A172 (cell line): ENCODE data around the gene PSMA6. TPM values are rescaled to one million over a fixed set of nuclear protein-coding genes. Genes with fewer than 3 reads are reported as not detected.
A peak's percentile ranks its signal among the peaks of the same experiment; 100 is the strongest.
"Not testable (repeated sequence)": the region's sequence is repeated elsewhere in the genome, so short reads cannot be mapped to it uniquely, and the experiment has no call there.

Experiments used
- DNase-seq: peaks from one replicate; pipeline ENCODE4 v3.0.0-alpha.2; 2015; ENCODE audit warnings: low spot score
- total RNA-seq: library from RNA; depleted of rRNA; stranded (reverse); fragments of >200 nt; shearing (Covaris generic); gene quantifications from 2 replicates; pipeline ENCODE4 v1.2.3, GENCODE V29; 2014; rRNA removed

Gene PSMA6
- 309 and 344 TPM in 2 replicates for total RNA-seq

DNA sequence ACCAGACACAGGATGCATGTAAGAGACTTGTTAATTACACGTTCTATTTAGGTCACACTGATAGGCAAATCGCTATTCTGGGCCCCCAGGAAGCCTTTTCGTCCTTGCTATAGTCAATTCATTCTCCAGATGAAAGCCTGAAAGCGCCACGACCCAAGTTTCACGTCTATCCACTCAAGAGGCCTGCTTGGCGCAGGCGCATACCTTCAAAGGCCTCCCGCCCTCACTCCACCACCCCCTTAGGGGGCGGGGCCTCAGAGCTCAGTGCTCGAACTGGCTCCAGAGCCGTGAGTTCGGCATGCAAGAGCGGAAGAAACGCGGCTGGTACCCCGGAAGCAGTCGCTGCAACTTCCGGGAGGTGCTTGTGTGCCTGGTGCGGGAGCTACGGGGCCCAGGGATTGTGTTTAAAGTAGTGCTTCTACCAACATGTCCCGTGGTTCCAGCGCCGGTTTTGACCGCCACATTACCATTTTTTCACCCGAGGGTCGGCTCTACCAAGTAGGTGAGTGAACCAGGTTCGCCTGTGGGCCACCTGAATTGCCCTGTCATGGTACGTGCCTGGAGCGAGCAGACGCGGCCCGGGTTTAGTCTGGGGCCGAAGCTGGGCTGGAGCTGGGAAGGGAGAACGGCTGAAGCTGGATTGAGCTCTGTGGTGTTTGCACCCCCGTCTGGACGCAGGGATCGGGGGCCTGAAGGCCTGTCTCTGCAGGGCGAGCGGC, at the start of gene PSMA6:
Gene PSMA6, plus strand, starts transcription at position 332 of the 719 bp plus-strand sequence. Its CDS starts 95 bp downstream, at position 427.
- DNase-seq = peak; percentile 92

DNA sequence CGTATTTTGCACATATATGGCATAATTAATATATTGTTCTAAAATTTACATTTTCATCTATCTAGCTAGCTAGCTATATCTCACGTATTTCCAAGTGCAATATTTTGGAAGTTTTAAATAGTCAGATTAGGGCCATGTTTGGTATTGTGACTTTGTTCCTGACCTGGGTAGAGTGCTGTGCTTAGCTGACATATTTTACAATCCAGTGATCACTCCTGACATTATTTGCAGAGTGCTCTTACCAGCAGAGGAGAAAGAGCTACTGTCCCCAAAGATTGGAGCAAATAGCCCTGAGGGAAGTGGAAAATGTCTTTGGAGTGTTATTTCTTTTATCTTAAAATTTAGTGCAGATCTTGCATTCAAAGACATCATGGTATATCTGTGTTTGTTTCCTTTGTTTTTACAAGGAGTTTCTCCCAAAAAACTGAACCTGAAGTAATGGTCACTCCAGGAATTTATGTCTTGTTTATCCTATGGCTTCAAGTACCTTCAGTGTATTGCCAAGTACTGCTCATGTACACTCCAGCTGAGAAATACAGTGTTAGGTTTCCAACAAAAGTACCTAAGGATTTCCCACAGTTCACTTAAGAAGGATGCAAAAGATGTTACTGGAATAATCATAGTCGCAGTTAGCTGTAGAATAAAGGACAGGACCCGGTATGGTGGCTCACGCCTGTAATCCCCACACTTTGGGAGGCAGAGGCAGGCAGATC, 49.4 kb upstream of the PSMA6 start:
- DNase-seq = no peak

DNA sequence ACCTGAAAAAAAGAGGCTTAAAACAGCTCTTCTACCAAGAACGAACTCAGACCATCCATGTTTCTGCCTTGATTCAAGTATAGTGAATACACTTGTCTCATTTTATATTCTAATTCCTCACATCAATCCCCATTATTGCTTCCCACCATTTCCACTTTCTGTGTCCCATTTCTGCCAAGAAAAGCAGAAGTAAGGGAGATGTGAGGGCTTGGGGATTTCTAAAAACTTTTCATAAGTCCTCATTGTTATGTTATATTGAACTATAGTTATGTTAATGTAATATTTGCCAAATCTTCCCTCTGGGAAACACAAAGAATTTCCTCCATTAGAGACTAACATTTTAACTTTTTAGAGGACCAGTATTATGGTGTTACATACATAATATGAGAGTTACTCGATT, 48.2 kb upstream of the PSMA6 start:
- DNase-seq = no peak

DNA sequence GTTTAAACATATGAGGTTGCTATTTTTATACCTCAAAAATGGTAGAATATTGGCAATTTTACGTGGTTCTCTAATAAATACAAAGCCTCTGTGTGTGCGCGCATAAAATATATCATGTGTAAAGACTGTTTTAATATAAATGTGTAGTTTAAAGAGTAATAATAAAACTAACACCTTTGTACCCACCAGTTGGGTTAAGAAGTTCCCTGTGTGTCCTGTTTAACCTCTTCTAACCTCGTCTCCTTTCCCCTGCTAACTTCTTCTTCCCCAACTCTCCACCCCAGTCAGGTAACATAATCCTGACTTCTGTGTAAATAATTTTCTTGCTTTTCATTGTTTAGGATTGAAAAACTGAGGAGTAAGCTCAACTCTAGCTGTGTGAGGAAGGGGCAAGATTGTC, 47.6 kb upstream of the PSMA6 start:
- DNase-seq = no peak

DNA sequence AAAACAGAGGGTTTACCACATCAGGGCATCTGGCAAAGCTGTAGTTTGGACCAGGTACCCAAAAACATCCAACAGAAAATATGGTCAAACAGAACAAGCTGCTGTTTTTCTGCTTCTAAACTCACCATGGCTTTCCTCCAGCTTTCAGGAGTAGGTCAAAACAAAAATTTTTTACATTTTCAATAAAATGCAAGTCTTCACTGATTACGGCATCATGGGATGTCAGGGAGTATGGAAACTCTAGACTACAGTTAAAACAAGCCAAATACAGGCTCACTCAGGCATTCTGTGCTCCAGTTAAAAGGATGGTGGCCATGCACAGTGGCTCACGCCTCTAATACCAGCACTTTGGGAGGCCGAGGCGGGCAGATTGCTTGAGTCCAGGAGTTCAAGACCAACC, 47.1 kb upstream of the PSMA6 start:
- no peak for DNase-seq

DNA sequence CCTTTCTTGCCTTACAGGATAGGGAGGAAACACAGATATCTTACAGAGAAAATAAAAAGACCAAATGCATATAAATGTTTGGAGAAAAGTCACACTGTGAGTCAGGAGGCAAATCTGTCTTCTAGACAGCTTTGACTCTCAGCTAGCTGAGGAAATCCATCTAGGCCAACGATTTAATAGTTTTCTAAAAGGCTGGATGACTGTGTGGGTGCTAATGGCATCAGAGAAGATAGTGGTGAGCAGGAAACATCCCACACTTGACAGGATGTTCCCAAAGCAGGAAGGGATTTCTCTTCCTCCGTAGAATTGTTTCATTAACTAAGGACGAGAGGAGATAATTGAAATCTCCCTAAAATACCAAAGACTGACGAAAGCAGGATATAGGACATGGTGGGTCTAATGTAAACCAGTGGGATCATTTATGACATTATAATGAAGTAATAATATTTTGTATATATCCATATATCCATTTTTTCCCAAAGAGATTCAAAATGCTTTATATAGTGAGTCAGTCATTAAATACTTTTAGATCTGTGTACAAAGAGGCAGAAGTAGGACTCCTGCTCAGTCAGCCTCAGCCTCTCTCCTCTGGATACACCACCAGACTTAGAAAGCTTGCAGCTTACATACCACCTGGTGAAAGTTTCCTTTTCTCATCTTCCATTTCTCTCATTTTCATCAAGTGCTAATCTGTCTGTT, 44.3 kb upstream of the PSMA6 start:
- DNase-seq = no peak

DNA sequence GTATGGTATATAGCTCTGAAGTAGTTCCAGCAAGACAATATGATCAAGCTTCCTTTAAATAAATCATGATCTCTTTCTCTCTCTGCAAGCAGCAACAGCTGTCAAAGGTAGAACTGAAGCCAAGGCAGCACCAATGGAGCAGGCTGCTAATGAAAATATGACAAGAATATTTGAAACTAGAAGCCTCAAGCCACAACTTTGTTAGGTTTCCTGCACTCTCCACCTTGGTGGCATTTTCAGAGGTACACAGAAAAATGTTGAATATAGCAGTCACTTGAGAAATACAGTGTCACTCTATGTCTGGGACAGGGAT, 43.8 kb upstream of the PSMA6 start:
- DNase-seq = no peak

DNA sequence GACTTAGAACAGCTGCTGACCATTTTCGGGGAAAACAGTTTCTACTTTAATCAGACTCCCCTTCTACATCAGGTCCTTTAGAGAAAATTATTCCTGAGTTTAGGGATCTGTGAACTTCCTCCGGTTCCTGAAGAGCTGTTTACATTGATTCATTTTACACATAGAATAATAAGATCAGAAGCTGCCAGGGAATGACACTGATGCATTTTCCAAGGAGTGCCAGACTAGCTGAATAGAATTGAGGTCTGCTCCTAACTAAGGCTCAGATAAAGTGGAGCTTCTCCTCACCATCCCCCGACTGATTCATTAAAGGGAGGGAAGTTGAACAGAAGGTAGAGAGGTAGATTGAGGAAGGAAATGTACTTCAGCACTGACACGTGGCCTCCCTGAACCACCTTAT, 41.9 kb upstream of the PSMA6 start:
- no peak for DNase-seq

DNA sequence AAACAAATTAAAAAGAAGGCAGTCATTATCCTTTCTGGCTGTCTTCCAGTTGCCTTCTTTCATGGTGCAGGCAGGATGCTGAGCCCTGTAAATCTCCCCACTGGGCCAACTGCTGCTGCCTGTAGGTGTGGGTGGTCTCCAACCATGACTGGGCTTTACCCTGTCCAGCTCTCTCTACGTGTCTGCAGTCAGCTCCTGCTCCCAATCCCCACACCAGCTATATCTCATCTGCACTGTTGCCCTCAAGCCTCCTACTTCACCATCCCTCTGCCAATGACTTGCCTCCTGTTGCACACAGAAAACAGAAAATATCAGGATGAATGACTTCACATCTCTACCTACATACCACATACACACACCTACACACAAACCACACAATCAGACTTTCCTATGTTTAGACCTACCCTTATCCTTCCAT, 39.7 kb upstream of the PSMA6 start:
- DNase-seq = no peak

DNA sequence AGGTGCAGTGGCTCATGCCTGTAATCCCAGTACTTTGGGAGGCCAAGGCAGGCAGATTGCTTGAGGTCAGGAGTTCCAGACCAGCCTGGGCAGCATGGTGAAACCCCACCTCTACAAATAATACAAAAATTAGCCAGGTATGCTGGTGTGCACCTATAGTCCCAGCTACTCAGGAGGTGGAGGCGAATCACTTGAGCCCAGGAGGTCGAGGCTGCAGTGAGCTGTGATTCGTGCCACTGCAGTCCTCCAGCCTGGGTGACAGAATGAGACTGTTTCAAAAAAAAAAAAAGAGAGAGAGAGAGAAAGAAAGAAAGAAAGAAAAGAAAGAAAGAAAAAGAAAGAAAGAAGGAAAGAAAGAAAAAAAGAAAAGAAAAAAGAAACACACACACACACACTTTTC, 39.1 kb upstream of the PSMA6 start:
- DNase-seq = not testable (repeated sequence)

DNA sequence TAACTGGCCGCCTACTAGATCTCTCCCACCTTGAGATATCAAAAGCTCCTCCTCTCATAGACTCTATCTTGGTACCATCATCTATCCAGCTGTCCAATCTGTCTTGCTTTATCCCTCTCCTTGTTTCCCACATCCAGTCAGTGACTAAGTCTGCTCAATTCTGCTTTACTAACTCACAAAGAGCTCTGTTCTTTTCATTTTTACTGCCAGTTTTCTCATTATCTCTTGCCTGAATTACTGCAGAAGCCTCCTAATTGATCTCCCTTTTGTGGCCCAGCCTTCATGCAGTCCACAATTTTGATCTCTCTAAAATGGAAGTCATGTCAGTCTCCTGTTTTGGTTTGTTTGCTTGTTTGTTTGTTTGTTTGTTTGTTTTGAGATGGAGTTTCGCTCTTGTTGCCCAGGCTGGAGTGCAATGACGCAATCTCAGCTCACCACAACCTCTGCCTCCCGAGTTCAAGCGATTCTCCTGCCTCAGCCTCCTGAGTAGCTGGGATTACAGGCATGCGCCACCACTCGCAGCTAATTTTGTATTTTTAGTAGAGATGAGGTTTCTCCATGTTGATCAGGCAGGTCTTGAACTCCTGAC, 38.1 kb upstream of the PSMA6 start:
- not testable (repeated sequence) for DNase-seq

DNA sequence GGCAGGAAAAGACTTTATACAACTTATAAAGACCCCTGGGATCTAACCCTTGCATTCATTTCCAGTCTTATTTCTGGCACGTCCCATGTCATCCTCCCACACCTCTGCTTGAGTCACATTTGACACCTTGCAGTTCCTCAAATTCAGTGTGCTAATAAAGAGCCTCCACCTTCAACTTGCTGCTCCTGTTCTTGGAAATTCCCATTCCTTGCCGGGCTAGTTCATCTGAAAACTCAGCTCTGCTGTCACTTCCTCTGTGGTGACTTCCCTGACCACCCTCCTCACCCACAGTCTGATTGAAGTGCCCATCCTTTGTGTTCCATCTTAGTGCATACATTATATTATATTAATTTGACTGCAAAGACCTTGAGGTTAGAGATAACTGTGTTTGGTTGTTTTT, 37.4 kb upstream of the PSMA6 start:
- no peak for DNase-seq

DNA sequence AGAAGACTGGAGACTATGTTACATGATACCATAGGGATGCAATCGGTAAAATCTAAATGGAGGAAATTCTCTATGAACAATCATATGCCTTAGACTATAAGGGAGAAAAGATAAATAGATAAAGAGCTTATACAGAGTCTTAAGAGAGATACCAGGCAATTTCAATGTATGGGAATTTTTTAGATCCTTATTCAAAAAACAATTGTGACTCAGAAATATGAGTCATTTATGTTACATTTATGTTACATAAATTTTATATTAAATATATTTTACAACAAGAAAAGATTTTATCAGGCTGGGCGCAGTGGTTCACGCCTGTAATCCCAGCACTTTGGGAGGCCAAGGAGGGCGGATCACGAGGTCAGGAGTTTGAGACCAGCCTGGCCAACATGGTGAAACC, 36.5 kb upstream of the PSMA6 start:
- no peak for DNase-seq

DNA sequence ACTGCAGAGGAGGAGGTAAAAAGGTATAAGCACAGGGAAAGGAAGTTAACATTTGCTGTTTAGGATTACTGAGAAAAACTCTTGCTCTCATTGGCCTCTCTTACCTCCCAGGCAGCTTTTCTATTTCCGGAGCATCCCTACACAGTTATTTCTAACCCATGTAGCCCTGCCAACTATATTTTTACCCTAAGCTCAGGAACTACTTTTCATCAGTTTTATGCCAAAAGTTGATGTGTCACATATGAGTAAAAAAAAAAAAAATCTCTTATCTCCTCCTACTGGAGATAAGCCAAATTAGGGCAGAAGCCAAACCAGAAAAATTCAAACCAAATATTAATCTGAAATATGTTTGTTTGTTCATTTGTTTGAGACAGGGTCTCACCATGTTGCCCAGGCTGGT, 34.4 kb upstream of the PSMA6 start:
- peak; percentile 7 for DNase-seq

DNA sequence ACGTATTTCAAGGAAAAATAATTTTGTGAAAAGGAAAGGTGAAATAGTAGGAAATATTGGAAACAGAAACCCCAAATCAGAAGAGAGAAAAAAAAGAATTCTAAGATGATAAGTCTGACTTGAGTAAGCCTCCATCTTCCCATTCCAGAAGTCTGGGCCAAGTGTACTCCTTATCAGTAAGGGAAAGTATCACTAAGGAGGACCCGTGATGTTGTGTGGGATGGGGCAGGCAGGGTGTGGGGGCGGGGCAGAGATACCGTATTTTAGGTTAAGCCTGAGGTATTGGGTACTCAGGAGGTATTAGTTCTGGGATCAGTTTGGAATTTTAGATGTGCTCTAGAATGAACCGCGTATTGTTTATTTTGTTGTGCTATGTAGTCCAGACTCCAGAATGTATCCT, 33.8 kb upstream of the PSMA6 start:
- no peak for DNase-seq

DNA sequence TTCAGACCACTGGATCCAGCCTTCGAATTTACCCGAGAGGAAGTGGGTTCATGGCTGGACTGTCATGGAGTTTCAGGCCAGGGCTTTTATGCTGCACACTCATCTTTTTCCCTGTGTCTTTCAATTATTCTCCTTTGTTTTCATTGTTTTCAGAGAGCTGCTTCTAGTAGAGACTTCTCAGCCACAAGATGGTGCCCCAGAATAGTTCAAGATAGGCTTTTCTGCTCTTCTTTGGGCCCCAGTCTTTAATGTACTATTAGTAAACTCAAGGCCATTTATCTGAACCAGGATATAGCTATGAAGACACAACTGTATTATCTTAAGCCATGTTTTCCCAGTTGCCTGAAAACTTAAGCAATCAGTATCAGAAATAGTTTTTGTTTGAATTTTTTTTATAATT, 30.4 kb upstream of the PSMA6 start:
- no peak for DNase-seq

DNA sequence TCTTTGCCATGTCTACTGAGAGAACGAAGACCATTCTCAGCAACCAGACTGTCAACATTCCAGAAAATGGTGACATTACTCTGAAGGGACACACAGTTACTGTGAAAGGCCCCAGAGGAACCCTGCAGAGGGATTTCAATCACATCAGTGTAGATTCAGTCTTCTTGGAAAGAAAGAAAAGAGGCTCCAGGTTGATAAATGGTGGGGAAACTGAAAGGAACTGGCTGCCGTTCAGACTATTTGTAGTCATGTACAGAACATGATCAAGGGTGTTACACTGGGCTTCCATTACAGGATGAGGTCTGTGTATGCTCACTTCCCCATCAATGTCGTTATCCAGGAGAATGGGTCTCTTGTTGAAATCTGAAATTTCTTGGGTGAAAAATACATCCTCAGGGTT, 29.7 kb upstream of the PSMA6 start:
- DNase-seq = no peak

DNA sequence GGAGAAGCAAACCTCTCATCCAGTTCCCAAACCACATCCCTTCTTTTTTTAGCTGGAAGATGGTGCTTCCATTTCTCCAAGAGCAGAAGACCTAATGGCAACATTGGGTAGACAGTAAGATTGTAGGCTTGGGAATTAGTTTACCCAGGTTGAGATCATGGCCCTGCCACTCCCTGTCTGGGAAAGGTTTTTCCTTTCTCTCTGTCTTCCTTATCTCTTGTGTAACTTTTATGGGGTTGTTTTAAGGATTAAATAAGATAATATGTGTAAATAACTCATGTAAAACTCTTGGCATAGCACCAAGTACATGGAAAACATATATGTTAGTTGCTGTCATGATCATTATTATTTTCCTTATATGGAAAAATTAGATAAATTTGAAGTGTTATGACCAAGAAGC, 23.2 kb upstream of the PSMA6 start:
- DNase-seq = no peak

DNA sequence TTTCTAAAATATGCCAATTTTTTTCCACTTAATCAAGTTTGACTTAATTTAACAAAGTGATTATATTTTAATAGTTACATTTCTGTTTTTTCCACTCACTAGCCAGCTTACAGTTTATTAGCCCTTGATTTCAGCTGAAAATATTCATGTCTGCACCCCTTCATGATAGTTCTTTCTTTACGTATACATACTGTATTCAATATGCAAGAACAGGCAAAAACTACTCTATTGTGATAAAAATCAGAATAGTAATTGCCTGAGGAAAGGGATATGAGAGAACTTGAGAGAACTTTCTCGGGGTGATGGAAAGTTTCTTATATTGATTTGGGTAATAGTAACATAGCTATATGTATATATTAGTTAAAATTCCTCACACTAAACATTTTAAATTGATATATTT, 17.4 kb upstream of the PSMA6 start:
- no peak for DNase-seq

DNA sequence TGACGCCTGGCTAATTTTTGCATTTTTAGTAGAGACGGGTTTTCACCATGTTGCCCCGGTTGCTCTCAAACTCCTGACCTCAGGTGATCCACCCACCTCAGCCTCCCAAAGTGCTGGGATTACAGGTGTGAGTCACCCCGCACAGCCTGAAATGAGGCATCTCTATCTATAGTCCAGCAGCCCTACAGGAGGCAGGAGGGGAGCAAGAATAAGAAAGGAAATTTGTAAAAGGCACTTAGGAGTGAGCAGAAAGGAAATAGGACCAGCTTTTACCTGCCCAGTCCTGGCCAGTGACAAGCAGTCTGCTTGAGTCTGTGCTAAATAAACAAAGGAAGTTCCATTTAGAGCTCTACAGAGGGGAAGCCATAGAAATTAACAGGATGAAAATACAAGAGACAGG, 15.0 kb upstream of the PSMA6 start:
- DNase-seq = no peak

DNA sequence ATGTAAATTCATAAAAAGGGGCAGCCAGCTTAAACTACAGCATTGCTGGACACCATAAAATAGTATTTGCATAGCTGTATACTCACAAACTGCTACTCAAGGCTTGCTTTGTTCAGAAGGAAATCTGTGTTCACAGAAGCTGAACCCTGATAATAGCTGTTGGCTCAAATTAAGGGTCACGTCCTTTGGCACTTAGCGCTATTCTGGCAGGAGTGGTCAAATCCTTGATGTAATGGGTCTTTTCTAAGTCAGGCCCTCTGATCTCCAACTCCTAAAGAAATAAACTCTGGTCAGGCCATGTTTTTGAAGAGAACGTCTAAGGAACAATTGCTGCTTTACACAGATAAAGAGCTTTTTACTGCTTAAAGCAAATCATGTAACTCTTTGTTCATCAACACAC, 12.8 kb upstream of the PSMA6 start:
- no peak for DNase-seq

DNA sequence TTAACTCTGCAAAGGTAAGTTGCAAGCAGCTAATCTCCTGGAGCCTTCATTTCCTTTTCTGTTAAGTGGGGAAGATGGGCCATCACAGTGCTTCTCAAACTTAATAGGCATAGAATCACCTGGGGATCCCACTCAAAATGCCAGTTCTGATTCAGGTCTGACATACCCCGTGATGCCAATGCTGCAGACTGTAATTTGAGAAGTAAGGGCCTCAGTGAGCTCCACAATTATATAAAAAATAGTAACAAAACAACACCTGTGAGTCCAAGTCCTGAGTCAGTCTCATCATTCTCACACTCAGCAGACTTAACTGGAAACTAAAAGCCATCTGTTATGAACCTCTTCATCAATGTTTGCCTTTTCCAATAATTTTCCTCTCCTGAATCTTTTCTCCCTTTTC, 10.8 kb upstream of the PSMA6 start:
- no peak for DNase-seq

DNA sequence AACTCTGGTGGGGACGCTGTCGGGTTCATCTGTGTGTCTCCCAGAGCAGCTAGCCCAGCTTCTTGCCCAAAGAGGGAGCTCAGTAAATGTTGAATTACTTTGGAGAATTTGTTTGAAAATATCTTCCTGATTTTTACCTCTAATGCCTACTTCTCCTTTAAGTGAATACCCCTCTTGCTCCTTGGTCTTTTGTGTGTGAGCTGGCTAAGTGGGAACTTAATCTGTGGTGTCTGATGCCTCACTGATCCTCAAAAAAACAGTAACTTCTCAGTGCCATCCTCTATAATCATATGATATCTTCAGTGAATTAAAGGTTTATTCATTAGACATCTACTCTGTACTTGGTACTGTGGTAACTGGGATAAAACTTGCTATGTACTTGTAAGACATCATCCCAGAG, 7.7 kb upstream of the PSMA6 start:
- no peak for DNase-seq
